Measurements from ENCODE around the gene HERC4.
A peak's percentile ranks its signal among the peaks of the same experiment; 100 is the strongest.

The HERC4 gene, protein sequence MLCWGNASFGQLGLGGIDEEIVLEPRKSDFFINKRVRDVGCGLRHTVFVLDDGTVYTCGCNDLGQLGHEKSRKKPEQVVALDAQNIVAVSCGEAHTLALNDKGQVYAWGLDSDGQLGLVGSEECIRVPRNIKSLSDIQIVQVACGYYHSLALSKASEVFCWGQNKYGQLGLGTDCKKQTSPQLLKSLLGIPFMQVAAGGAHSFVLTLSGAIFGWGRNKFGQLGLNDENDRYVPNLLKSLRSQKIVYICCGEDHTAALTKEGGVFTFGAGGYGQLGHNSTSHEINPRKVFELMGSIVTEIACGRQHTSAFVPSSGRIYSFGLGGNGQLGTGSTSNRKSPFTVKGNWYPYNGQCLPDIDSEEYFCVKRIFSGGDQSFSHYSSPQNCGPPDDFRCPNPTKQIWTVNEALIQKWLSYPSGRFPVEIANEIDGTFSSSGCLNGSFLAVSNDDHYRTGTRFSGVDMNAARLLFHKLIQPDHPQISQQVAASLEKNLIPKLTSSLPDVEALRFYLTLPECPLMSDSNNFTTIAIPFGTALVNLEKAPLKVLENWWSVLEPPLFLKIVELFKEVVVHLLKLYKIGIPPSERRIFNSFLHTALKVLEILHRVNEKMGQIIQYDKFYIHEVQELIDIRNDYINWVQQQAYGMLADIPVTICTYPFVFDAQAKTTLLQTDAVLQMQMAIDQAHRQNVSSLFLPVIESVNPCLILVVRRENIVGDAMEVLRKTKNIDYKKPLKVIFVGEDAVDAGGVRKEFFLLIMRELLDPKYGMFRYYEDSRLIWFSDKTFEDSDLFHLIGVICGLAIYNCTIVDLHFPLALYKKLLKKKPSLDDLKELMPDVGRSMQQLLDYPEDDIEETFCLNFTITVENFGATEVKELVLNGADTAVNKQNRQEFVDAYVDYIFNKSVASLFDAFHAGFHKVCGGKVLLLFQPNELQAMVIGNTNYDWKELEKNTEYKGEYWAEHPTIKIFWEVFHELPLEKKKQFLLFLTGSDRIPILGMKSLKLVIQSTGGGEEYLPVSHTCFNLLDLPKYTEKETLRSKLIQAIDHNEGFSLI

DNA sequence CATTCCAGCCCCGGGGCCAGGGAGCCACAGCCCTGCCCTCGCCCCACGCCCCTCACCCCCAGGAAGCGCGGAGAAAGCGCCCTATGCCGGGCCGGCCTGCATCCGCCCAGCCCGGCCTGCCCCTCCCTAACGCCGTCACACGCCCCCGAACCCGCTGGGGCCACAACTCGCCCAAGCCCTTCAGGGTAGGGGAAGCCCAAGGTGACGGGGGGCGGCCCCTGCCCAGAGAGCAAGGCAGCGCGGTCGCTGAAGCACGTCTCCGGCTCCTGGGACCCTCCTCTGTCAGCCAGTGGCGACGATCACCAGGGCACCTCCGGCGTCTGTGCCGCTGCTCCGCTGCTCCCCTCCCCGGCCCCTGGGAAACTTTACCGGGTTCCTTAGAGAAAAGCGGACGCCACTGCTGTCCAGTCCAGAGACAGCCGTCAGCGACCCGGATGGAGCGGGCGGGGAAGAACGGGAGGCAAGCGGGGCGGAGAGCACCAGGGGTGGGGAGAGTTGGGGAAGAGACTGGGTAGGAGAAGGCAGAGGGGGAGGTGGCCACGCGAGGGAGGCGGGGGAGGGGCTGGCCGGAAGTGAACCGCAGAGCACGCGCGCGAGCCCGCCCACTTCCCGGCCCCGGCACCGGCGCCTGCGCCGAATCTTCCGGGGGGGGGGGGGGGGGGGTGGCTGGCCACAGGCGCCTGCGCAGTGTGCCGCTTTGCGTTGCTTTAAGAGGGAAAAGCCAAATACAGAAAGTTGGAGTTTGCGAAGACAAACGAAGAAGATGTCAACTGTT is at the start of gene HERC4:
TSS of gene HERC4 (minus strand) at position 509 of the 775 bp plus-strand sequence. CDS start 2,175 bp downstream, outside the sequence.
- peak; percentile 100 for DNase-seq (ENCODE audit: low spot score)

DNA sequence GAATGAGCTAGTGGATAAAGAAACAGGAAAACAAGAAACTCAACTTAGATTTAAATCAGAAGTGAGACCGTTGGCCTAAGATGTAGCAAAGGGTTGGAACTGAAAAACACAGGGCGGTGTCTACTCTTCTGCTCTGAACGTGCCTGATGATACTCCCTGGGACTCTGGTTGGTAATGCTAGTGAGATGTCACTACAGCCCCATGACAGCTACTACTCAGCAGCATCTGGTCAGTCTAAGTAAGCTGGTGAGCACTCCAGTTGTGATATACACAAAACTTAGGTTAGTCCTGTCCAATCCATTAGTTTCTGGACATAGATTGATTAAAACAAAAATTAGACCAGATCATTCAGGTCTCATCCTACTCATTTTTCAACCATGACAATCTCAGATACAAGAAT is 49.6 kb upstream of the HERC4 start:
- no peak for DNase-seq (ENCODE audit: low spot score)

DNA sequence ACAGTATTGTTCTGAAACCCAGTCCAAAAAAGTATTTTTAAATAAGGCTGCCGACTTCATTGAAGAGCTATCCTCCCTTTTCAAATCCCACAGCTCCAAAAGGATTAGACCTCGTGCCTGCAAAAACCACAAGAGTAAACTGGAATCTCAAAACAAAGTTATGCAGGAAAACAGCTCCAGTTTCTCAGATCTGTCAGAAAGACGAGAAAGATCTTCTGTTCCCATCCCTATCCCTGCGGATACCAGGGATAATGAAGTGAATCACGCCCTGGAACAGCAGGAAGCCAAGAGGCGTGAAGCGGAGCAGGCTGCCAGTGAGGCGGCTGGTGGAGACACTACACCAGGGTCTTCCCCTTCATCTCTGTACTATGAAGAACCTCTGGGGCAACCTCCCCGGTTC is 46.8 kb upstream of the HERC4 start:
- no peak for DNase-seq (ENCODE audit: low spot score)

DNA sequence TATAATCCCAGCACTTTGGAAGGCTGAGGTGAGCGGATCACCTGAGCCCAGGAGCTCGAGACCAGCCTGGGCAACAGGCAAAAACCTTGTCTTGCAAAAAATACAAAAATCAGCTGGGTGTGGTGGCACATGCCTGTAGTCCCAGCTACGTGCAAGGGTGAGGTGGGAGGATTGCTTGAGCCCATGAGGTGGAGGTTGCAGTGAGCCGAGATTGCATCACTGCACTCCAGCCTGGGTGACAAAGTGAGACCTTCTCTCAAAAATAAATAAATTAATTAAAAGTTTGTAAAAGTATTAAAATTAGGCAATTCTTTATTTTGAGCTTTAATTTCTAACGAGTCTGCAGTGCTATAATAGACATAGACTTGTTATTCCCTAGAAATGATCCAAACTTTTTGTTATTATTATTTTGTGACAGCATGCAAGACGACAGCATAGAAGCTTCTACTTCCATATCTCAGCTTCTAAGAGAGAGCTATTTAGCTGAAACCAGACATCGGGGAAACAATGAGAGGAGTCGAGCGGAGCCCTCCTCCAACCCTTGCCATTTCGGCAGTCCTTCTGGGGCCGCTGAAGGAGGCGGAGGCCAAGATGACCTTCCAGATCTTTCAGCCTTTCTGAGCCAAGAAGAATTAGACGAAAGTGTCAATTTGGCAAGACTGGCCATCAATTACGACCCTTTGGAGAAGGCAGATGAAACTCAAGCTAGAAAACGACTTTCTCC is 46.1 kb upstream of the HERC4 start:
- DNase-seq (ENCODE audit: low spot score) = no peak

DNA sequence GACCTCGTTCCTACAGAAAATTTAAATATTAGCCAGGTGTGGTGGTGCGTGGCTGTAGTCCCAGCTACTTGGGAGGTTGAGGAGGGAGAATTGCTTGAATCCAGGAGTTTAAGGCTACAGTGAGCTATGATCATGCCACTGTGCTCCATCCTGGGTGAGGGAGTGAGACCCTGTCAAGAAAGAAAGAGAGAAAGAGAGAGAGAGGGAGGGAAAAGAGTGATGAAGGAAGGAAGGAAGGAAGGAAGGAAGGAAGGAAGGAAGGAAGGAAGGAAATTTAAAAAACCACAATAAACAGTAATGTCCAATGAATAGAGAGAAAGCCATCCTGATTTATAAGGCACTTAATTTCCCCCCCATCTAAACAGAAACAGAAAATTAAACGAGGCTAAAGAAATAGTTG is 43.6 kb upstream of the HERC4 start:
- DNase-seq (ENCODE audit: low spot score) = no peak

DNA sequence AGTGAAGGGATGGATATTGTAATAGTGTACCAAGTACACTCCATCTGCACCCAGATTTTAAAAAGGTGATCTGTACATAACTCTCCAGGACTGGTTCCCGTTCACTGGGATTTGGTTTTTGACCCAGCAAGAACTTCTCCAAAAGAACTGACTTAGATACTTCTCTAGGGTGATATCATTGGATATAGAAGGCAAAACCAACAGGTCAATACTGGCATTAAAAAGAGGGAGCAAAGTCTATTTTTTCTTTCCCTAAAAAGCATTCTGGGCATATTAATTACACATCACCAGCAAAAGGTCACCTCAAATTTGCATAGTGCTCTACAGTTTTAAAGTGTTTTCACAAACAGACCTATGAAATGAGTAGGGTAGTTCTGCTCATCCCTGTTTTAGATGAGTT is 37.8 kb upstream of the HERC4 start:
- DNase-seq (ENCODE audit: low spot score) = no peak

DNA sequence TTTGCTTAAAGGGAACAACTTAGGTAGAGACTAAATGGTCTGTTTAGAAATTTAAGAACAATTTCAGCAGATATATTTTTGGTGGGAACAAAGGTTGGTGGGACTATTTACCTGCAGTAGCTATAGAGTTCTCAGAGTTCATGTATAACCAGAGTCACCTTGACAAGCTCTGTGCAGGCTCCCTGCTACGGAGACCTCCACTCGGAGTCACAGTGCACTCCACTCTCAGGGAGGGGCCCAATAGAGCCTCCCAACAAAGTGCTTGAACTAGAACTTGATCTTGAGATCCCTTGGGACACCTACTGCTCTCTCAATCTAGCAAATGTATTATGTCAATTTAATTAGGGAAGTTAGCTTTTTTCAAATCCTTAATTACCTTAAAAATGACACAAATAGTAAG is 36.5 kb upstream of the HERC4 start:
- DNase-seq (ENCODE audit: low spot score) = no peak

DNA sequence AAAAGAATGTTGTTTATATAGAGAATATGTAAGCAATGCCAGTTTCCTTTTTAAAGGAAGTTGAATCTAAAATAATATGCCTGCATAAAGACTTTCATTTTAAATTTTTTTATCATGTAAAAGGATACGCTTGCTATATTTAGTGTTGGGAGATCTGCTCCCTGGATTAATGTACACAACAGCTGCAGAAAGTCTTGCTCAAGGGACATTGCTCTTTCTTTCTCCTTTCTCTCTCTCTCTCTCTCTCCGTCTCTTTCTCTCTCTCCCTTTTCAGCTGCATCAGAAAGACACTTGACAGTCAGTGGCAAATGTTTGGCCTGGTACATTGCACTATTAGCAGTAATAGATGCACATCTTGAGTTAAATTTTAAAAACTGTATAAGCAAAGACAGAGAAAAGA is 34.9 kb upstream of the HERC4 start:
- no peak for DNase-seq (ENCODE audit: low spot score)

DNA sequence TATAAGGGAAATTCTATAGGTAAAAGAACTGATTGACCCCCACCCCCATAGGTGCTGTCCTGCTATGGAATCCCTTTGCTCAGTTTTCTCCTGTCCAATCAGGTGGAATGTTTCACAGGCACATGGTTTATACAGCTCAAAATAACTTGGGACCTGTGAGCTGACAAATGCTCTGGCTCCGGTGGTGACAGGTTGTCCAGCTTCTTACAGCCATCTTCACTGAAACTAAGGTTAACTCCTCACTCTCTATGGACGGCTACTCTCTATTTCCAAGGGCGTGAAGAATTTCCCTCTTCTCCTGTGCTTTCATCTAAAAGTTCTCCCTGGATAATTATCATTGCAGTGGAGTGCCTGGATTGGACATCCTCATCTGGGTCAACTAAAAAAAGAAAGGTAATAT is 34.2 kb upstream of the HERC4 start, which contains the start of gene MYPN:
TSS of gene MYPN (plus strand) at position 158 of the 400 bp plus-strand sequence. CDS start 11,951 bp downstream, outside the sequence.
- no peak for DNase-seq (ENCODE audit: low spot score)

DNA sequence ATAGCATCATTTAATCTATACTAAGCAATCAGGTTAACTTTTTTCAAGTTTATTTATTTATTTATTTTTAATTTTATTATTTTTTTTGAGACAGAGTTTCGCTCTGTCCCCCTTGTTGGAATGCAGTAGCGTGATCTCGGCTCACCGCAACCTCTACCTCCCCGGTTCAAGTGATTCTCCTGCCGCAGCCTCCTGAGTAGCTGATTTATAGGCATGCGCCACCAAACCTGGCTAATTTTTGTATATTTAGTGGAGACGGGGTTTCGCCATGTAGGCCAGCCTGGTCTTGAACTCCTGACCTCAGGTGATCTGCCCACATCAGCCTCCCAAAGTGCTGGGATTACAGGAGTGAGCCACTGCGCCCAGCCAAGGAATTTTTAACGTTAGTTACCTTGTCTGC is 33.6 kb upstream of the HERC4 start:
- no peak for DNase-seq (ENCODE audit: low spot score)

DNA sequence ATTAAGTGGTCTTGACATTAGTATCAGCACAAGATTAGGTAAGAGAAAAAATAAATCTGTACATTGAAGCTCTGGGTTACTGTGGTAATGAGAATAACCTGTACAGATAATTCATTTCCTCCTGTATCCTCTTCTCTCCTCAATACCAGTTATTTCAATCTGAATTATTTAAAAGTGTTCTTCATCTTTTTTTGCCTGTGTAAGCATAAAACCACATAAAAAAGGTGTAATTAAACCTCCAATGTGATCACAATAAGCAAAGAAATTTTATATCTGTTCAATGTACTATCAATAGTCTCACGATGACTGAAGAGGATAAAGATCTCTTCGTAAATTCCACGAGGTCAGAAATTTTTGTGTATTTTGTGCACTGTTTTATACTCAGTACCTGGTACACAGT is 33.0 kb upstream of the HERC4 start:
- no peak for DNase-seq (ENCODE audit: low spot score)

DNA sequence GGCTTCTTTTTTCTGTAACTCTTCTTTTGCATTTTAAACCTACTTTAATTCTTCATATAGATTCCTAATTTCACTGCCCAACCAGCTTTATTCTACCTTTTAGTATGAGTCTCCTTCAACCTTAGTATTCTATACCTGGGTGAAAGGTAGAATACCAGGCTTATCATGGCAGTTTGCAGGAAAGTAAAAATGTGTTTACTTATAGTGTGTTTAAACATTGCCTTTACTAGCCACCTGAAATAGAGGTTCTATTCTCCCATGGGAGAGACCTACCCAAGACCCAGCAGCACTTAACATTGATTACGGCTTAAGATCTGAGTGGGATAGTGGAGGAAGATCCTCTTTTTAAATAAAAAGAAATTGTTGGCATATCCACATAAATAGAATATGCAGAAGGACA is 32.6 kb upstream of the HERC4 start:
- DNase-seq (ENCODE audit: low spot score) = no peak

DNA sequence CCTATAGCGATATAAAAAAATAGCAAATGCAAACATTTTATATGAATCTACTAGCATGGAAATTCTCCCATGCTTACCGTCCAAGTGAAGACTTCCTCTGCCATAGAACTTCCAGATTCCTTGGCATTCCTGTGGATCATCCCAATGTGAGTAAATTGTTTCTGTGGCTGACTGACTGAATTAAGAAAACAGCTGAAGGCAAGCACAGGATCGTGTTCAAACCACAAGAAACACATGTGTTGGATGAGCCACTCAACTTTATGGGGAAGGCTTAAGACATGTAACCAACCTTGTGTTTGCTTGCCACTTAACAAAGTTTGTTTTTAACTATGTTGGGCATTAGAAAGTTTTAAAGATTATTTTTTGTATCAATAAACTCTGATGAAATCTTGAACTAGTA is 31.6 kb upstream of the HERC4 start:
- DNase-seq (ENCODE audit: low spot score) = peak; percentile 74

DNA sequence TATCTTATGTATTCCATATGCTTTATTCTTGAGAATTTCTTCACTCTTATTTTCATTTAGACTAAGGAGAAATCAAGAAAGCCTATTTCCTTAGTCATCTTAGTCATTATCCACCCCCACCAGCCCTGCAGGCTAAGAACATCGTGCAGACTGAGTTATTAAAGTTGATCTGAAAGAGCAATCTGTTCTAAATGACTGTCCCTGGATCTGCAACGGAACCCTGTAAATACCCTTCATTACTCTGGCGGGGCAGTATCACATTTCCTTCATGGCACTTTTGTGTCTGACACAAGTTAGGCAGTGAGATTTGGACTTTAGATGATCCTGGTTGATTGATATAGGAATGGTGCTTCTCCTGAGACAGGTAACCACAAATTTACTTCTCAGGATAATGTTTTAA is 30.7 kb upstream of the HERC4 start:
- DNase-seq (ENCODE audit: low spot score) = peak; percentile 60

DNA sequence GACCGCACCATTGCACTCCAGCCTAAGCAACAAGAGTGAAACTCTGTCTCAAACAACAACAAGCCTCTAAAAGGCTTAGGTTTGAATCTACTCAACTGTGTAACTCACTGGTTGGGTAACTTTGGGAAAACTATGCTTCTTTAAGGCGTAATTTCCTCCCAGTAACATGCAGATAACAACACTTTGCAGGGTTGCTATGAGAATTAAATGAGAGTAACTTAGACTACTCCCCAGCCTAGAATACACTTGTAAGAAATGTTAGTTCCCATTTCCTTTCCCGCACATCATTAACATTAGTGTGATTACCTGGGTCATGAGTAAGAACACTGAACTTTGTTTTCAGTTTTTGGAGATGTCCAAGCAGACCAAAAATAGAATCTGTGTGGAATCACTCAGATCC is 28.8 kb upstream of the HERC4 start:
- DNase-seq (ENCODE audit: low spot score) = no peak

DNA sequence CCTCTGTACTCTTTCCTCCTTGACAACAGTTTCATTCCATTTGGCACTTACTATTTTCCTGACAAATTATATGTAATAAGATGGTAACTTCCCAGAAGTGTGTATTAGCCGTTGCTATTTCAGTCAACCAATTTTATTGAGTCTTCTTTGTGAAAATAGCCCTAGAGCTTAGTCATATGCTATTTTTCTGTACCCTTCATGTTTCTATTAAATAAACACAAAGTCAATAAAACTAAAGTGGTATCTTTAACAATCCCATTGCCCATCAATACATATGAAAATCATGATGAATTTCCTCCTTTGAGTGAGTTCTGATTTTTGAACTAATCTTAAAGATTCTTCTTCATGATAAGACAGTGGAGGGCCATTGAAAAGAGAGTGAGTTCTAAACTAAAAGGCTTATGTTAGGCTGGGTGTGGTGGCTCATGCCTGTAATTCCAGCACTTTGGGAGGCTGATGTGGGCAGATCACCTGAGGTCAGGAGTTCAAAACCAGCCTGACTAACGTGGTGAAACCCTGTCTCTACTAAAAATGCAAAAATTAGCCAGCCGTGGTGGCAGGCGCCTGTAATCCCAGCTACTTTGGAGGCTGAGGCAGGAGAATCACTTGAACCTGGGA is 28.3 kb upstream of the HERC4 start:
- no peak for DNase-seq (ENCODE audit: low spot score)

DNA sequence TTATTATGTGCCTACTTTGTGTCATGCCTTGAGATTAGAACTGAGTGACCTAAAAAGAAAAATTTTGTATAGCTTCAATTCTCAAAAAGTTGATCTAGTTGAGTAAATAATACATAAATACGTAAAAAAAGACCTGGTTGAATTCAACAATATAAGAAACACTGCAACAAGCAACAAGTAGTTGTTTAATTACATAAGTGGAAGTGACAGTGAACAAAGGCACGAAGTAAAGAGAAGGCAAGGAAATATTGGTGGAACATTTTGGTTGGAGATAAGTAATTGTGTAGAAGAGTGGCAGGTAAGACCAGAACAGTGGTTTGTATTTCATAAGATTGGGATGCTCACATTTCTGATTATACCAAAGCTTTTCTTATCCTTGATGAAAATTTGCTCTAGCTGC is 26.0 kb upstream of the HERC4 start:
- no peak for DNase-seq (ENCODE audit: low spot score)

DNA sequence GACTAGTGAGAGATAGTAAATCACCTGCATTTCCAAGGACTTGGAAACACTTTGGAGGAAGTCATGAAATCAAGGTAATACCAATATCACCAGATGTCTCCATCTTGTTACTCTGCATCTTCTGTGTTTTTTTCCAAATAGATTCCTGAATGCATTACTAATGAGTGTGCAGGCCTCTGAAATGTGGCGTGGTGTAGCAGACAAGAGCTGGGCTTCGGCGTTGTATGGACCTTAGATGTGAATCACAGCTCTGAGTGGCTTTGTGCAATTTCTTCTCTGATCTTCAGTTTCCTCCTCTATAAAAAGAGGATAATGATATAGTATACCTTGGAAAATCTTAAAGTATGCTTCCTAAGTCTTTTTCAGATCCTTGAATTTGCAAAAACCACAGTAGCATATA is 24.7 kb upstream of the HERC4 start:
- DNase-seq (ENCODE audit: low spot score) = peak; percentile 70

DNA sequence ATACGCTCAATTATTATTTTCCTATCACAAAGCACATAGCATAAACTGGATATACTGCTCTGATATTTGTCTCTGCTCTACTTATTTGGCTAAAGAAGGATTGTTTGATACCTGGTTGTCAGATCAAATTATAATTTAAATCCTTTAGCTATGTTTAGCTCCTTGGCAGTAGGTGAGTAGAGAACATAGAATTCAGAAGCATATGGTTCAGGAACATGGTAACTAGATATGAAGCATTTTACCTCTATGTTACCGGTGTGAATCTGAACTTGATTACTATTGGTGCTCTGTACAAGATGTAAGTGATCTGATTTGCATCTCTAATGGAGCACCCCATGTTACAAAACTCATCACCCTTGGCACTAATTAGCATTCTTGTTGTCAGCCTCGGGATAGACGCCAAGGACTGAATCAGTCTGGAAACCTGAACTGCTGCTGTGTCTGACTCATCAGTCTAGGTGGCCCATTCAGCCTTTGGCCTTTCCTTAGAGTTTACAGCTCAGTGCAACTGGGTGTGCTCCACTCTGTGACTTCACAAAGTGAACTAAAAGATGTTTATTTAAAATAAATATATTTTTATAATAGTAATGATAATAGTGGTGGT is 21.9 kb upstream of the HERC4 start:
- DNase-seq (ENCODE audit: low spot score) = peak; percentile 80

DNA sequence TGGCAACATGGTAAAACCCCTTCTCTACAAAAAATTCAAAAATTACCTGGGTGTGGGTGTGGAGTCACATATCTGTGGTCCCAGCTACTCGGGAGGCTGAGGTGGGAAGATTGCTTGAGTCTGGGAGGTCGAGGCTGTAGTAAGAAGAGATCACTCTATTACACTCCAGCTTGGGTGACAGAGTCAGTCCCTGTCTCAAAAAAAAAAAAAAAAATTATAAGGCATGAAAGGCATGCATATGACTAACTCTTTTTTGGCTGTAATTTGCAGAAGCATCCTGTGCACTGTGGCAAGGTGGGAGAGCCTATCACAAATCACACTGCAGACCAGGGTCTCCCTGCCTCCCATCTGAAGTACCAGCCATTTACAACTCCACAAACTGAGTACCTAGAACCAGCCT is 20.1 kb upstream of the HERC4 start:
- DNase-seq (ENCODE audit: low spot score) = peak; percentile 56

Data from AG08395 (cell line).